ENCODE measurements around the gene CLCN7. TPM values are rescaled to one million over a fixed set of nuclear protein-coding genes. Genes with fewer than 3 reads are reported as not detected.
A peak's percentile ranks its signal among the peaks of the same experiment; 100 is the strongest.

Gene CLCN7
- total and polyA plus RNA-seq, 2 experiments from 2014 or later = 17.4 to 53.8 TPM

DNA sequence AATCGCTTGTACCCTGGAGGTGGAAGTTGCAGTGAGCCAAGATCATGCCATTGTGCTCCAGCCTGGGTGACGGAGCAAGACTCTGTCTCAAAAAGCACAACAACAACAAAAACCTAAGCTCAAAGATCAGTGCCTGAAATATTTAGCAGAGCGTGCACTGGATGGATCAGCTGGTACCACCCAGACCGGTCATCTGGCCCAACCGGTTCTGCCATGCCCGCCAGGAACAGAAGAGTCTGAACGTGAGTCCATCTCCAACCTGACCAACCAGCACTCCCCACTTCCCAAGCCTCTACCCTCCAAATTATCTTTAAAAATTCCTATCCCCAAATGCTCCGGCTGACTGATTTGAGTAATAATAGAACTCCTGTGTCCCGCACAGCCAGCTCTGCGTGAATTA lies 52.8 kb downstream of the CLCN7 start (continued):
- no peak for TF ChIP-seq CTCF (conservative IDR thresholded peaks at IDR 0.05; ENCODE audit: low read depth in 2 of 2)
- no peak for TF ChIP-seq JUNB (IDR thresholded peaks at IDR 0.05; ENCODE audit: unreplicated experiment)

- Histone ChIP-seq H3K36me3 (ENCODE audit: insufficient read depth) (no peaks in the 10 kb centered on the region), H3K27me3 (ENCODE audit: insufficient read depth) (no peaks in the 10 kb centered on the region), H3K27ac (ENCODE audit: low read depth) (peak overlapping the region; percentile 84; the same call in 1 of the 2 replicates), H3K4me2 (peak overlapping the region; percentile 97), H3F3A (replicated peaks; ENCODE audit: low read depth) (peaks cover 9% of the 10 kb centered on the region; the same call in 1 of the 2 replicates), H4K20me1 (replicated peaks; ENCODE audit: insufficient read depth) (no peaks in the 10 kb centered on the region; the same call in 1 of the 2 replicates), H2AFZ (0 out of 2 replicates have a peak overlapping the region, but pooled peaks have one; percentile 43), H3K4me3 (peak overlapping the region; percentile 98), H3K4me1 (ENCODE audit: insufficient read depth) (peaks cover 7% of the 10 kb centered on the region; the same call in 1 of the 2 replicates), H3K9me2 (ENCODE audit: insufficient read depth) (no peaks in the 10 kb centered on the region), H3K79me2 (replicated peaks; ENCODE audit: insufficient read depth) (peaks cover 29% of the 10 kb centered on the region)
- ATAC-seq (peak; percentile 15), DNase-seq (ENCODE audit: low spot score) (no peak)
- Mint-ChIP-seq H3K4me3 (peak overlapping the region; percentile 93), H3K4me1 (0 out of 3 replicates have a peak, but pooled peaks cover 2% of the 10 kb centered on the region), H3K27me3 (ENCODE audit: insufficient read depth, low read depth, poor library complexity) (peaks cover 9% of the 10 kb centered on the region), H3K27ac (peak overlapping the region; percentile 89), H3K36me3 (ENCODE audit: low read depth) (no peaks in the 10 kb centered on the region), H3K9me3 (no peaks in the 10 kb centered on the region)
- TF ChIP-seq JUNB (IDR thresholded peaks at IDR 0.05; ENCODE audit: unreplicated experiment) = no peak
Measured at GRCh38 chr16:1420111-1420539, 54.7 kb downstream of the CLCN7 start.

DNA sequence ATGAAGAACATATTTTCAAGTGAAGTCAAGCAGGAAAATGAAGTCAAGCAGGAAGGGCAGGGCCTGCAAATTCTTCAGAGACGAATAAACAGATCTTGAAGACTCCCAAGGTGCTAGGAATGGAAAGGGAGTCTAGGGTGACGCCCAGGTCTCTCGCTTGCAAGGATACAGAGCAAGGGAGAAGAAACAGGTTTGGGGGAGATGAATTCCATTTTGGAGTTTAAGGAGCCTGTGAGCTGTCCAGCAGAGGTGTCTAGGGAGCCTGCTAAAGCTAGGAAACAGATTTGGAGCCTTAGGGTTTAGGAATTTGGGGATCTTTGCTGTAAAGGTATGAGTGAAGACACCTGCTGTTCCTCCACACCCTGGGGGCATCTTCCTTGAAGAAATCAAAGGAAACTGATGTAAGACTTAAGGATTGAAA lies 58.3 kb downstream of the CLCN7 start:
- ATAC-seq = no peak

More for the DNA sequence above, 58.3 kb downstream of the CLCN7 start:
- Mint-ChIP-seq H3K36me3 (ENCODE audit: low read depth) (no peaks in the 10 kb centered on the region), H3K4me1 (no peaks in the 10 kb centered on the region), H3K27ac (no peak overlapping the region), H3K9me3 (no peaks in the 10 kb centered on the region), H3K4me3 (no peak overlapping the region), H3K27me3 (ENCODE audit: insufficient read depth, low read depth, poor library complexity) (peaks cover 14% of the 10 kb centered on the region)
- Histone ChIP-seq H2AFZ (no peak overlapping the region), H3K79me2 (replicated peaks; ENCODE audit: insufficient read depth) (peaks cover 36% of the 10 kb centered on the region), H3K9me2 (ENCODE audit: insufficient read depth) (no peaks in the 10 kb centered on the region), H3K27me3 (ENCODE audit: insufficient read depth) (no peaks in the 10 kb centered on the region), H3K4me3 (no peak overlapping the region), H4K20me1 (replicated peaks; ENCODE audit: insufficient read depth) (peaks cover 5% of the 10 kb centered on the region; the same call in 1 of the 2 replicates), H3K4me1 (ENCODE audit: insufficient read depth) (peaks cover 7% of the 10 kb centered on the region; the same call in 1 of the 2 replicates), H3K4me2 (no peak overlapping the region), H3F3A (replicated peaks; ENCODE audit: low read depth) (peaks cover 12% of the 10 kb centered on the region; the same call in 1 of the 2 replicates), H3K27ac (ENCODE audit: low read depth) (peak overlapping the region; percentile 18; the same call in 1 of the 2 replicates), H3K36me3 (ENCODE audit: insufficient read depth) (no peaks in the 10 kb centered on the region)
- TF ChIP-seq CREB1 (CRISPR knock-in tag; IDR thresholded peaks at IDR 0.05; ENCODE audit: low read depth) (no peak), ZNF114 (CRISPR knock-in tag; IDR thresholded peaks at IDR 0.05) (no peak), EZH2phosphoT487 (IDR thresholded peaks at IDR 0.05; ENCODE audit: unreplicated experiment) (no peak), STAT1 (IDR thresholded peaks at IDR 0.05; ENCODE audit: unreplicated experiment) (no peak), NANOG (IDR thresholded peaks at IDR 0.05; ENCODE audit: borderline replicate concordance) (no peak), JUNB (IDR thresholded peaks at IDR 0.05; ENCODE audit: unreplicated experiment) (no peak), EZH2 (IDR thresholded peaks at IDR 0.05; ENCODE audit: low read depth, unreplicated experiment) (no peak), ZNF331 (CRISPR knock-in tag; IDR thresholded peaks at IDR 0.05; ENCODE audit: low read depth) (no peak), CTCF (conservative IDR thresholded peaks at IDR 0.05; ENCODE audit: low read depth in 2 of 2) (no peak)
- TF ChIP-seq, protein P1, sequence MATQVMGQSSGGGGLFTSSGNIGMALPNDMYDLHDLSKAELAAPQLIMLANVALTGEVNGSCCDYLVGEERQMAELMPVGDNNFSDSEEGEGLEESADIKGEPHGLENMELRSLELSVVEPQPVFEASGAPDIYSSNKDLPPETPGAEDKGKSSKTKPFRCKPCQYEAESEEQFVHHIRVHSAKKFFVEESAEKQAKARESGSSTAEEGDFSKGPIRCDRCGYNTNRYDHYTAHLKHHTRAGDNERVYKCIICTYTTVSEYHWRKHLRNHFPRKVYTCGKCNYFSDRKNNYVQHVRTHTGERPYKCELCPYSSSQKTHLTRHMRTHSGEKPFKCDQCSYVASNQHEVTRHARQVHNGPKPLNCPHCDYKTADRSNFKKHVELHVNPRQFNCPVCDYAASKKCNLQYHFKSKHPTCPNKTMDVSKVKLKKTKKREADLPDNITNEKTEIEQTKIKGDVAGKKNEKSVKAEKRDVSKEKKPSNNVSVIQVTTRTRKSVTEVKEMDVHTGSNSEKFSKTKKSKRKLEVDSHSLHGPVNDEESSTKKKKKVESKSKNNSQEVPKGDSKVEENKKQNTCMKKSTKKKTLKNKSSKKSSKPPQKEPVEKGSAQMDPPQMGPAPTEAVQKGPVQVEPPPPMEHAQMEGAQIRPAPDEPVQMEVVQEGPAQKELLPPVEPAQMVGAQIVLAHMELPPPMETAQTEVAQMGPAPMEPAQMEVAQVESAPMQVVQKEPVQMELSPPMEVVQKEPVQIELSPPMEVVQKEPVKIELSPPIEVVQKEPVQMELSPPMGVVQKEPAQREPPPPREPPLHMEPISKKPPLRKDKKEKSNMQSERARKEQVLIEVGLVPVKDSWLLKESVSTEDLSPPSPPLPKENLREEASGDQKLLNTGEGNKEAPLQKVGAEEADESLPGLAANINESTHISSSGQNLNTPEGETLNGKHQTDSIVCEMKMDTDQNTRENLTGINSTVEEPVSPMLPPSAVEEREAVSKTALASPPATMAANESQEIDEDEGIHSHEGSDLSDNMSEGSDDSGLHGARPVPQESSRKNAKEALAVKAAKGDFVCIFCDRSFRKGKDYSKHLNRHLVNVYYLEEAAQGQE (IDR thresholded peaks at IDR 0.05; ENCODE audit: unreplicated experiment) = no peak
- no peak for DNase-seq (ENCODE audit: low spot score)

All from GM23338 (cell line).